DMS114 treated with DMSO at 0.1 percent for 48 hours (cell line): ENCODE data around the gene COX4I1.

Experiments
- DNase-seq: peaks from one replicate; lab custom pipeline; 2025; ENCODE audit not compliant: unreplicated experiment; lab: John Stamatoyannopoulos, UW

The COX4I1 gene

DNA sequence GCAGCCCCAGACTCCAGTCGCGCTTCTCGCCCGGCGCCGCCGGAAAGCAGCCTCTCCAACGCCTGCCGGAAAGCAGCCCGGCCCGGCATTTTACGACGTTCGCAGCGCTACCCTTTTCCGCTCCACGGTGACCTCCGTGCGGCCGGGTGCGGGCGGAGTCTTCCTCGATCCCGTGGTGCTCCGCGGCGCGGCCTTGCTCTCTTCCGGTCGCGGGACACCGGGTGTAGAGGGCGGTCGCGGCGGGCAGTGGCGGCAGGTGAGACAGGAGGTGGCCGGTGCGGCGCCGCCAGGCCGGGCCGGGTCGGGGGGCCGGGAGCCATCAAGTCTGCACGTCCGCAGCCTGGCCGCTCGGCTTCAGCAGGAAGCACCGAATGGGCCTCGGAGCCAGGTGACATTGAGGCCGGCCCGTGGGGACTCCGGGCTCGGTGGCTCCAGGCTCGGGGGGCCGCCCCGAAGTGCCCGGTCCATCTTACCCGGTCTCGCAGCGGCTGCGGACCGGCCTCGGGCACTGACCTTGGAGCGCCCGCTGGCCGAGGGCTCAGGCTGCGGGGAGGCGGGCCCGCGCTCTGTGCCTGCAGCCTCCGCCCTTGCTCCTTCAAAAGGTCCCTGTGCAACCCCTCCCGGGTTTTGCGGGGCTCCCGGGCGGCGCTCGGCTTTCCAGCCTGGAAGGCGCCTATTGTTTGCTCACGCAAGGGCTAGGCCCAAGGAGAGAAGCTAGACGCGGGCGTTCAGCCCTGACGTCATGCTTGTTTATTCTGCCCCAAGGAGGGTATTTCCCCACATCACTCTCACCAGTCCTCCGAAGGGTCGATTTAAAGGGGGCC, at the start of gene COX4I1, which contains the start of gene EMC8:
Gene COX4I1 (plus strand): TSS at position 199 of the 824 bp plus-strand sequence. CDS start 1,511 bp downstream, outside the sequence.
Gene EMC8 (minus strand): TSS at position 48 of the 824 bp plus-strand sequence. CDS start 249 bp downstream, outside the sequence.
- peak; percentile 82 for DNase-seq

DNA sequence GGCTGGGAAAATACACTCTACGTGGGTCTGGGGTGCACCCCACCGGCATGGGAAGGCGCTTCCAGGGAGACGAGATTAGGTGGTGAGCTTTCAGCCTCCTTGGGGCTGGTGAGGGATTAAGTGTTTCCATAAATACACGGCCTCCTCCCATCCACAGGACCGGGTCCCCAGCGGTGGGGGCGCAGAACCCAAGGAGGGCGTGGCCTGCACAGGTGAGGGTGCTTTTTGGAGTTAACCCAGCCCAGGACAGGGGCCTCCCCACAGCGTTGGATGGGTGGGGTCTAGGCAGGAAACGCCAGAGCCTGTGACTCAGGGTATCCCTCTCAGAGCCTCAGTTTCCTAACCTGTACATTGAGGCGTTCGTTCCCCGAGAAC, 49.7 kb upstream of the COX4I1 start:
- no peak for DNase-seq

DNA sequence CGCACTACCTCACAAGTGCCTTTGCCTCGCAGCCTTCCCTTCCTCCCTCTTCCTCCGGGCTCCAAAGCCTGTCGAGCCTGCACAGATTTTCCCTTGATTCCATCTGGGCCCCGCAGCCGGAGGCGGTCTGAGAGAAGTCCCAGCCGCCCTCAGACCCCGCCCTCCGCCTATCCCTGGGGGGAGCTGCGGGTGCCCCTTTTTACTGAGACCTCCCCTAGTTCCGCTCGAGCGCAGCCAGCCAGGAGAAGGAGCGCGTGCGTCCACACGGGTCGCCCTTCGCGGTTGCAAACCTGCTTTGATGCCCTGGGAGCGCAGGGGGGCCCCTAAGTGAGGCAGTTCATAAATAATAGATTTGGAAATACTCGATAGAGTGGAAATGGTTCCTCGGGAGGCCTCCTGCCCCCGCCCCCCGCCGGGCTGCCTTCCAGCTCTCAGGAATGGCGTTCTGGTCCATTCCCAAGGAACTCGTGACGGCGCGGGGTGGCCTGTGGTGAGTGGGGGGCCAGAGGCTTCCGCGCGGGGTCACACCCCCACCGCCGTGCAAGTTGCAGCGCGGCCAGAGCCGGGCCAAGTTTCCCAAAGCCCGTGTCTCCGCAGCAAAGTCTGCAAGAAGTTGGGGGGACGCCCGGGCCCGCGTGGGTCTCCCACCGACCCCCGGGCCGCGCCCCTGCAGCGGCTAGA, 49.2 kb upstream of the COX4I1 start:
- no peak for DNase-seq

DNA sequence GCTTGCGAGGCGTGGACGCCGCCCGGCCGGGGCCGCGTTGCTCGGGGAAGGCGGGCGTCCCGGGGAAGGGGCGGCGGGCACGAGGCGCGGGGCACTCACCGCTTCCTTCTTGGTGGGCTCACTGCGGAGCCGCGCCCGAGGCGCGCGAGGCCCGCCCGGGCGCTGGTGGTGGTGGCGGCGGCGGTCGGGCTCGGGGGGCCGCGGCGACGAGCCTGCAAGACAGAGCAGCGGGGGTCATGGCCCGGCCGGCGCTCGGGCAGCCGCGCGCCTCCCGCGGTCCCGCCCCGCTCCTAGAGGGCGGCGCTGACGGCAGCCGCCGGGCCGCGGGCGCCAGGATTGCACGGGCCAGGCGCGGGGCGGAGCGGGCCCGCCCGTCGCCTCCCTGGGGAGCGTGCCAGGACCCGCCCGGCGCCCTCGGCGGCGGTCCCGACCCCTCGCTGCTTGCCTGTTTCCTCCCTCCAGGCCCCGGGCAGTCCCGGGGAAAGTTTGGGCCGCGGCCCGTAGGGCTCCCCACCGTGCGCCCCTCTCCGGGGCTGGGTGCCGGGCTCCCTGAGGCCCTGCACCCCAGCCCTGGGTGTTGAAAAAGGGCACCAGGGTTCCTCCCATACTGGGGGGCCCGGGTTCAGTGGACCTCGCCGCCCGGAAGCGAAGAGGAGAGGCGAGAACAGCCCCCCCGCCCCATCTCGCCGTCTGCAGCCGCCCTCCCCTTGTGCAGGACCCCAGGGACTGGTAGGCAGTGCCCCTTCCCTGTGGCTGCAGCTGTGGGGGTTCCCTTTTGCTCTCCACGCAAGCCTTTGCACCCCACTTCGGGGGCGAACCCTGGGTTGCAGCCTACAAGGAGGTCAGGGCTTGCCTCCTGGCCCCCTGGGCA, 48.4 kb upstream of the COX4I1 start, which contains the start of gene C16orf74:
Gene C16orf74 (minus strand): TSS at position 270 of the 871 bp plus-strand sequence. CDS start 15,879 bp downstream, outside the sequence.
- DNase-seq, result no peak

DNA sequence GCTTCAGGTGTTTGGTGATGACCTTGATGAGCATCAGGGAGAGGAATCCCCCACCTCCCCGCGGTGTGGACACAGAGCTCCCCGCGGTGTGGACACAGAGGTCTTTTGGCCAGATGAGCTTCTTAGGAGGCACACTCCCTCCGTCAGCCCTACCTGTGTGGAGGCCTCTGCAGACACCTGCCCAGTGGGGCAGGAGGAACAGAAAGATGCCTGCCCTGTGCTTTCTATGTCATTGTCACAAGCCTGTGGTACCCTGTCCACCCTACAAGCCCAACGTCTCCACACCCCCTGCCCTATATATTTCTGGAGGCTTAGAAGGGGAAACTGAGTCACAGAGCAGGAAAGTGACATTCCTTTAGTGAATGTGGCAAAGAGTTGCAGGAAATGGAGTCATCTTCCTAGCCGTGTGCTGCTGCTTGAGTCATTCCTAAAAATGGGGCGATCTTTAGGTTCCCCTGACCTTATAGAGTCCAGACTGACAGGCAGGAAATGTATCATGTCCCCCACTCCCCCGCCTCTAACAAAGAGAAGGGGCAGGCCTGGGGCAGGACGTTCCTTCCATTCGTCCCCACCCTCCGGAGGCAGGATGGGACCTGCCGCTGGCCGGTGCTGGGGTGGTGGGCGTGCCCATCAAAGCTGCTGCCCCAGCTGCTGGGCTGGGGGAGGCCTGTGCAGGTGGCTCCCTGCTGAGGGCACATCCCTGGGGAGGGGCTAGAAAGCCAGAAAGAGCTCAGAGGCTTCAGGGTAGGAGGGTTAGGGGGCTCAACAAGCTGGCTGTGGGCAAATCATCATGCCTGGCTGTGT, 47.6 kb upstream of the COX4I1 start:
- DNase-seq, result no peak

DNA sequence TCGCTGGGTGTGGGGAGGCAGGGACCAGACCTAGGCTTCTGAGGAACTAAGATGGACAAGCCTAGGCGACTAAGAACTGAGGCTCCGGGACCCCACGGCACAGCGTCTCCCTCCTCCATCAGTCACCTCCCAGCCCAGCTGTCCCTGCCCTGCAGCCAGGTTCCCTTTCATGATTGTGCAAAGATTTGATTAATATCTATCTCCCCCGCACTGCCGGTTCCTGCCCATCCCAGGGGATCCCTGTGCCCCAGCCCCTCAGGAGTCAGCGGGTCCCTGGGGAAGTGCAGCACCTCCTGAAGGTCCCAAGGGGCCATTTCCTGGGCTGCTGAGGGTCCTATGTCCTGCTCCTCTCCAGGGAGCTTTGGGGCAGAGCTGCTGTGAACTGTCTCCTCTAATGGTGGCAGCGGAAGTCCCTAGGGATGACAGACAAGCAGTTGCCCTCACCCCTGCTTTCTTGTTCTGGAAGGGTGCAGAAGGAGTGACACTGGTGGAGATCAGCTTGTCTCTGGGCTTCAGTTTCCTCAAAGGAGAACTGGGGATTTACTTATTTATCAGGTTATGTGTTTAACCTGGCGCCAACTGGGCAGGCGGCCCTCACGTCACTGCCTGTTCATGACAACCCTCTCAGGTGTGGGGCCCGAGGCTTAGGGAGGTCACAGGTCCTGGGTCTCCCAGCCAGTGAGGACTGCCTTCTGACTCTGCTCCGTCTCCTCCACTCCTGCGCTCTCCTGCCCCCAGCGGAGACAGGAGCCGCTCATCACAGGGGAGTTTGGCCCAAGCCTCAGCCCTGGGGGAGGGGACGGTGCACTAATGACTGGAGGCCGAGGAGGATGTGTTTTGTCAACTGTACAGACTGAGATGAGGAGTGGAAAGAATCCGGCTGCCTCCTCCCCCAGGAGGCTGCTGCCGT, 46.7 kb upstream of the COX4I1 start:
- no peak for DNase-seq

DNA sequence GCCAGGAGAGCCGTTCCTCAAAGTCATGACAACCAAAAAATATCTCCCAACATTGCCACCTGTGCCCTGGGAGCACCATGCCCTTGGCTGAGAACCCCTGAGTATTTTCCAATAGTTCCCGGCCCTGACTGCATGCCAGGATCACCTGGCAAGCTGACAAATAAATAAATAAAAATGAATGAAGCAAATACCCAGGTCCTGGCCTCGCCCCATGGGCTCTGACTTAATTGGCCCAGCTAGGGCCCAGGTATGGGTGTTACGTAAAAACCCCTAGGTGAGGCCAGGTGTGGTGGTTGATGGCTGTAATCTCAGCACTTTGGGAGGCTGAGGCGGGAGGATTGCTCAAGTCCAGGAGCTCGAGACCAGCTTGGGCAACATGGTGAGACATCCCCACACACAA, 45.9 kb upstream of the COX4I1 start:
- DNase-seq, result no peak

DNA sequence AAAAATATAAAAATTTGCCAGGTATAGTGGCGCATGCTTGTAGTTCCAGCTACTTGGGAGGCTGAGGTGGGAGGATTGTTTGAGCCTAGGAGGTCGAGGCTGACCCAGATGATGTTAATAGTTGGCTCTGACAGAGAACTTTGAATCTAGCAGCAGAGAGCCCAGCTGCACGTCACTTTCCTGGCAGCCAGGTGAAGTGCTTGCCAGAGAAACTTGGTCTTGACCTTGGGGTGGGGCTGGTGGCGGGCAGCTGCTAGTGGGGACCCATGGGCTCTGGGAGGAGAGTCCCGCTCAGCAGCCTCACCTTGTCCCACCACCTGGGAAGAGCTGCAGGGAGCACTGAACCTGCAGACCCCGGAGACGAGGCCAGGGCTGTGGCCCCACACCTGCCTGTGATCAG, 45.5 kb upstream of the COX4I1 start:
- DNase-seq, result no peak

DNA sequence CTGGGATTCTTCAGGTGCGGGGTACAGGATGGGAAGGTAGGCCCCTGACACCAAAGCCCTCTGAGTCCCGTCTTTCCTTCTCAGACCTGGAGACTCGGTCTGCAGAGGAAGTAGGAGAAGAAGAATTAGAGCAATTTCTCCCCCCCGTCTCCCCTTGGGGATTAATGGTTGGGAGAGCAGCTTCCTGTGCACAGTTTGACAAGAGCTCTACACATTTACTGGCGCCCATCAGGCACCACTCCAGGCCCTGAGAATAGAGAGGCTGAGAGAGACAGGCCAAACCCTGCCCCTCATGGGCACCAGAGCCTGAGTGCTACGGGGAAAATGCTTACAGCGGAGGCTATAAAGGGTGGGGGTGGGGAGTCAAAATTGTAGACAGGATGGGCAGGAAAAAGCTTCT, 45.1 kb upstream of the COX4I1 start:
- DNase-seq, result no peak

DNA sequence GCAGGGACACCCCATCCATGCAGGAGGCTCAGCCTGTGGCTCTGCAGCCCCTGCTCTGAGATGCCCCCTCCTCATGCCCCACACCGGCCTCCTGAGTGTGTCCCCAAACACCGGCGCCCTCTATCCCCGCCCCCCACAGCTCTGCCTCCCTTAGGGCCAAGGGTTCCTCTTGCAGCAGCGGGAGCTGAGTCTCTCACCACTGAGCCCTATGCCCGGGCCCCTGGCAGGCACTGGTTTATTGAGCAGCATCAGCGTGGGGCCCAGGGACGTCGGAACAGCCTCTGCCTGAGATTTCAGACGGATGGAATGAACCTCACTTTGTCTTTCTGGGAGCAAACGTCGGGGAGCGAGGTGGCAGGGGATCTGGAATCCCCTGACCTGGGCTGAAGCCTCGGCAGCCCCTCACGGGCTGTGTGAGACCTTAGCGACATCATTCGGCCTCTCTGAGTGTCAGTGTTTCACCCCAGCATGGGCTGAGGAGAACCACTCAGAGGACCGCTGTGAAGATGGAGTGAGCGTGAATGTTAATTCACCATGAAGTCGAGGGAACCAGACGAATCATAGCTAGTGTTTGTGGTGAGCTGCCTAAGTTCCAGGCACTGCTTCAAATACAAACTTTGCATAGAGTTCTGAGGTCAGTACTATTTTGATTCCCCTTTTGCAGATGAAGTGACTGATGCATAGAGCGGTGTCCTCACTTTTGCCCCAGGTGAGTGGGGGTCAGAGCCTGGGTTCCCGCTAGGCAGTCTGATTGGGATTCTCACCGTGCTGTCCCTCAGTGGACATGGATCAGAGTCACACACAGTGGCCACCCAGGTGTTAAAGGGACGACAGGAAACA, 43.3 kb upstream of the COX4I1 start:
- DNase-seq, result no peak

DNA sequence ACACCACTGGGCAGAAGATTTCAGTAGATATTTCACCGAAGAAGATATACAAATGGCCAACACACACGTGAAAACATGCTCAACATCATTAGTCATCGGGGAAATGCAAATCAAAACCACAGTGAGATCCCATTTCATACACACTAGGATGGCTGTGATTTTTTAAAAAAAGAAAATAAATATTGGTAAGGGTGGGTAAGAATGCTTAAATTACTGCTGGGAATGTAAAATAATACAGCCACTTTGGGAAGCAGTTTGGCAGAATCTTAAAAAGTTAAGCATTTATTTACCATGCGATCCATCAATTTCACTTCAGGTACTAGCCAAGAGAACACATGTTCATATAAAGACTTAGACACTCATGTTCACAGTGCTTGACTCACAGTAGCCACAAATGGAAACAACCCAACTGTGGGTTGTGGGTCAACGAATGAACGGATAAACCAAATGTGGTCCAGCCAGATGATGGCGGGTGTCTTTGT, 42.1 kb upstream of the COX4I1 start:
- no peak for DNase-seq

DNA sequence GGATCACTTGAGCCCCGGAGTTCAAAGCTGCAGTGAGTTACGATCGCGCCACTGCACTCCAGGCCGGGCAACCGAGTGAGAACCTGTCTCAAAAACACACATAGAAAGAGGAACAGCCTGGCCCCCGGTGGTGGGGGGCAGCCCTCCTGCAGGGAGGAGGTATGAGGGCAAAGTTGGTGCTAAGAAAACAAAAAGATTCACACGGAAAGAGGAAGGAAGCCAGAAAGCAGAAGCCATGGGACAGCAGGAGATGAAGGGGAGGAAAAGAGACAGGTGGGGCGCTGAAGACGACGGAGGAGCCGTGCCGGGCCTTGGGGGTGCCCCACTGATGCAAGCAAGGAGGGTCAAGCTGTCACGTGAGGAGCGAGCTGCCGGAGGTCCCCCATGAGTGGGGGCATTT, 40.4 kb upstream of the COX4I1 start:
- DNase-seq, result no peak

DNA sequence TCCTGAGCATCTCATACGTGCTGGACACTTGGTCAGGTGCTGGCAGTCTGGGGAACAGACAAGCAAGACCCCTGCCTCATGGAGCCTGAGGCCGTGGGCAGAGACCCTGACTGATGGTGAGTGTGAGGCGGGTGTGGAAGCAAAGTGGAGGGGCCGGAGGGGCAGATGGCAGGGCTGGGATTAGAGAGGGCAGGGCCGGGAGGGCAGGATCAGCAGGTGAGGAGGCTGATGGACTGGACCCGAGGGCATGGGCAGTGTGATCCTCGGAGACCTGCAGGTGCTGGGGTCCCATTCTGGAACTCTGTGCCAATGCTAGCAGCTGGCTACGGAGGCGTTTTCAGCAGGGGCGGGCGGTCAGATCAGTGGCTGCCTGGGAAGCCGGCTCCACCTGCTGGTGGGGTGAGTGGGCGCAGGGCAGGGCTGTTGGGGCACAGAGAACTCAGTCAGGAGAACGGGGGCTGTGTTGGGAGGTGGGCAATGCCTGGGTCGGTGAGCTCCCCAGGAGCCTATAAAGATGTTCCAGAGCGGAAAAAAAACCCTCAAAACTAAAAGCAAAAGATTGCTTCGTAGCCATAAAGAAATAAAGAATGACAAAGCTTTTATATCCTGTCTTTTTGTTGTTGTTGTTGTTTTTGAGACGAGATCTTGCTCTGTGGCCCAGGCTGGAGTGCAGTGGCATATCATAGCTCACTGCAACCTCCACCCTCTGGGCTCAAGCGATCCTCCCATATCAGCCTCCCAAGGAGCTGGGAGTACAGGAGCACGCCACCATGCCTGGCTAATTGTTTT, 39.7 kb upstream of the COX4I1 start:
- DNase-seq, result no peak

DNA sequence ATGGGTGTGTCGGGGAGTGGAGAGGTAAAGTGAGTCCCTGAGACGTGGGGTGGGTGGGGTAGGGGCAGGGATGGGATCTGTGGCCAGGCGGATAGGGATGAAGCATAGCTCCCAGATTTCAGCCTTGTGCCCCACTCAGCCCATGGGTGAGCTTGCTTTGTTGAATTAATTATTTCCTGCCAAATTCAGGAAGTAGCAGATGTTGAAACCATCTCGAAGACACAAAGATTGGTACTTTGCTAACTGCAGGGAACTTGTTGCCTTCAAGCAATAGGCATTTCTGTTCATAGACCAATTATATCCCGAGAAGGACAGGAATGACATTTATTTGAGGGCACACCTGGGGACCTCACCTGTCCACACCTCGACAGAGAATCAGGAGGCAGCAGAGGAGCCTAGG, 37.6 kb upstream of the COX4I1 start:
- DNase-seq, result no peak

DNA sequence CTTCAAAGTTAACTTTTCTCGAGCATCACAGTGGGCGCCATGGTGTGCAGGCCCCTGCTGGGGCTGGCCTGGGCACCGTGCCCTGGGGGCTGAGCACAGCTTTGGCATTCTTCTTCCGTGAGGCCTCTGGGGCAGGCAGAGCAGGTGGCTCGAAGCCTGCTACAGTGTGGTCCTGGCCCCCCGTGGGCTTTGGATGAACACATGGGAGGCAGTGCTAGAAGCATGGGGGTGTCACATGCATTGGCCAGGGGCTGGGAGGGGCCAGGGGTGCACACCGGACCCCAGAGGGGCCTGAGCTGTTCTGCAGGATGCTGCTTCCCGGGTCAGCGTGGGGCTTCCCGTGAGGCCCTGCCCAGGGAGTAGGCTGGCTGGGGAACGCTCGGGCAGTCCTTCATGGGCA, 36.5 kb upstream of the COX4I1 start:
- DNase-seq, result no peak

DNA sequence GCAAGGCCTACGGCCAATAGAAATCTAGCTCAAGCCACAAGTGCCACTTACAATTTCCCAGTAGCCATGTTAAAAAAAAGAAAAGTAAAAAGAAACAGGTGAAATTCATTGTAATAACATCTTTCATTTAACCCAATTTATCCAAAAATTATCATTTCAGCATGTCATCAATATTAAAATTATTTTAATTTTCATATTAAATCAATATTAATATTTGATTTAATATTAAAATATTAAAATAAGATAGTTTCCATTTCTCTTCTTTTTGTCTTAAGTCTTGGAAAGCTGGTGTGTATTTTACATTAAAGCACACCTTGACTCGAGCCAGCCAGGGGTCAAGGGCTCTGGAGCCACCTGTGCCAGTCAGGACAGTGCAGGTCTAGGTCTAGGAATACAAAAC, 35.9 kb upstream of the COX4I1 start:
- no peak for DNase-seq

DNA sequence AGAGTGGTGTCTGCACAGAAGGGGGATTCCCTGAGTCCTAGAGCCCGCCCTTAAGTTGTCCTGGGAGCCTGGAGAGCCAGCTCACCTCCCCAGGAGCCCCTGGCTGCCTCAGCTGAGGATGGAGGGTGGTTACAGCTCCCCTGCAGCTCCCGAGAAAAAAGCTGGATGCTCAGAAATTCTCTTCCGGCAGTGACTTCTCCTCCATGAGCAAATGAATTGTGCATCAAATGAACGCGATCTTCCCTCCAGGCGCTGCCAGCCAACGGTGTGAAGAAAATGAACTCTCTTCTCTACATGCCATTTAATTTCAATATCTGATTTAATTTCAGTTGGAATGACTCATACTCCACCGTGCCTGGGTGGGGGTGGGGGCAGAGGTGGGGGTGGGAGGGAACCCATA, 34.3 kb upstream of the COX4I1 start:
- DNase-seq, result no peak

DNA sequence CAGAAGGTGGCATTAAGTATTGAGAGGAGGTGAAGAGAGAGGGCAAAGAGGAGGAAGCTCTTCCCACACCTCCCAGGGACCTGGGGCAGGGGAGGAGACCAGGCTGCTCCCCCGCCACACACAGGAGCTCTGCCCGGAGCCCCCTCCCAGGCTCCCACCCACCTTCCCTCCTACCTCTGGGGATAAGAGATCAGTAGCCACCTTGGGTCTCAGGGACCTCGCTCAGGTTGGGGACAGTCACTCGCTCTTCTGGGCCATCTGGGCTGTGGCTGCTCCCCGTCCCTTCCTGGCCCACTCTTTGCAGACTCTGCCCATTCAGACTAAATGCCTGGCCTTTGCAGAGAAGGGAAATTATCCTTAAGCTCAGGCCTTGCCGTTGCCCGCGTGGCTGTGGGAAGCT, 33.7 kb upstream of the COX4I1 start:
- DNase-seq, result no peak
